Prostate gland (tissue), 2 donors: ENCODE measurements around the gene B4GALT7.

Experiments used
- POLR2A ChIP-seq: fragments of 450-650 bp; IDR thresholded peaks from one replicate; pipeline ENCODE4 v1.6.1; 2016; ENCODE audit warnings: antibody characterized with exemption, mild to moderate bottlenecking
- TF ChIP-seq, protein P1 (sequence below), 4 experiments: fragments of 200-600 bp in 2 of 4; fragments of 450-650 bp in 2 of 4; sonication (generic) in 2 of 4; IDR thresholded peaks; 1 replicate in 3 of 4; 2 replicates in 1 of 4; pipeline ENCODE4 v1.5.1; 2016 to 2019; ENCODE audit warnings: antibody characterized with exemption in 4 of 4, mild to moderate bottlenecking in 2 of 4, moderate library complexity in 2 of 4

DNA sequence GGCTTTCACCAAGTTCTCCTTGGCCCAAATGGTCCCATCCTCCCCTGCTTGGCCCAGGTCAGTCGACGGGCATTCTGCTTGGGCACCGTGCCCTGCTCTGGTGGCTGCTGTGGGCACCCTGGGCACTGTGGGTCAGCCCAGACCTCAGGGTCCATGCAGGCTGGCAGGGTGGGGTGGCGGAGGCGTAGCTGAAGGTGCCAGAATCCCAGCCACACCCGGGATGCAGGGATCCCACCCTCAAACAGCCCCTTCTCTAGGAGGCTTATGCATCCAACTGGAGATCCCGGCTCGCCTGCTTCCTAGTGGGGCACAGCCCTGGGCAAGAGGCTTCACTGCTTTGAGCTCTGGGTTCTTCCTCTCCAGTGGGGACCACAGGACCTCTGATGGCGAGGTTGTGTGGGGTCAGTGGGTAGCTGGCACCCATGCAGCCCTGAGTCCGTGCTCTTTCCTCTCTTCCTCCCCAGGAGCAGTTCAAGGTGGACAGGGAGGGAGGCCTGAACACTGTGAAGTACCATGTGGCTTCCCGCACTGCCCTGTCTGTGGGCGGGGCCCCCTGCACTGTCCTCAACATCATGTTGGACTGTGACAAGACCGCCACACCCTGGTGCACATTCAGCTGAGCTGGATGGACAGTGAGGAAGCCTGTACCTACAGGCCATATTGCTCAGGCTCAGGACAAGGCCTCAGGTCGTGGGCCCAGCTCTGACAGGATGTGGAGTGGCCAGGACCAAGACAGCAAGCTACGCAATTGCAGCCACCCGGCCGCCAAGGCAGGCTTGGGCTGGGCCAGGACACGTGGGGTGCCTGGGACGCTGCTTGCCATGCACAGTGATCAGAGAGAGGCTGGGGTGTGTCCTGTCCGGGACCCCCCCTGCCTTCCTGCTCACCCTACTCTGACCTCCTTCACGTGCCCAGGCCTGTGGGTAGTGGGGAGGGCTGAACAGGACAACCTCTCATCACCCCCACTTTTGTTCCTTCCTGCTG, 9.4 kb downstream of the B4GALT7 start:
- TF ChIP-seq, protein P1, sequence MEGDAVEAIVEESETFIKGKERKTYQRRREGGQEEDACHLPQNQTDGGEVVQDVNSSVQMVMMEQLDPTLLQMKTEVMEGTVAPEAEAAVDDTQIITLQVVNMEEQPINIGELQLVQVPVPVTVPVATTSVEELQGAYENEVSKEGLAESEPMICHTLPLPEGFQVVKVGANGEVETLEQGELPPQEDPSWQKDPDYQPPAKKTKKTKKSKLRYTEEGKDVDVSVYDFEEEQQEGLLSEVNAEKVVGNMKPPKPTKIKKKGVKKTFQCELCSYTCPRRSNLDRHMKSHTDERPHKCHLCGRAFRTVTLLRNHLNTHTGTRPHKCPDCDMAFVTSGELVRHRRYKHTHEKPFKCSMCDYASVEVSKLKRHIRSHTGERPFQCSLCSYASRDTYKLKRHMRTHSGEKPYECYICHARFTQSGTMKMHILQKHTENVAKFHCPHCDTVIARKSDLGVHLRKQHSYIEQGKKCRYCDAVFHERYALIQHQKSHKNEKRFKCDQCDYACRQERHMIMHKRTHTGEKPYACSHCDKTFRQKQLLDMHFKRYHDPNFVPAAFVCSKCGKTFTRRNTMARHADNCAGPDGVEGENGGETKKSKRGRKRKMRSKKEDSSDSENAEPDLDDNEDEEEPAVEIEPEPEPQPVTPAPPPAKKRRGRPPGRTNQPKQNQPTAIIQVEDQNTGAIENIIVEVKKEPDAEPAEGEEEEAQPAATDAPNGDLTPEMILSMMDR (IDR thresholded peaks at IDR 0.05) = no peak
- no peak for TF ChIP-seq POLR2A
